HG03060 (cell line): ENCODE data around the gene SASH3.

ENCODE experiments used
- ATAC-seq: cut with Tn5 transposase; IDR thresholded peaks from one replicate; pipeline ENCODE4 v1.9.1; 2021; ENCODE audit warnings: low read depth, moderate number of reproducible peaks; ENCODE audit not compliant: unreplicated experiment

SASH3 gene

DNA sequence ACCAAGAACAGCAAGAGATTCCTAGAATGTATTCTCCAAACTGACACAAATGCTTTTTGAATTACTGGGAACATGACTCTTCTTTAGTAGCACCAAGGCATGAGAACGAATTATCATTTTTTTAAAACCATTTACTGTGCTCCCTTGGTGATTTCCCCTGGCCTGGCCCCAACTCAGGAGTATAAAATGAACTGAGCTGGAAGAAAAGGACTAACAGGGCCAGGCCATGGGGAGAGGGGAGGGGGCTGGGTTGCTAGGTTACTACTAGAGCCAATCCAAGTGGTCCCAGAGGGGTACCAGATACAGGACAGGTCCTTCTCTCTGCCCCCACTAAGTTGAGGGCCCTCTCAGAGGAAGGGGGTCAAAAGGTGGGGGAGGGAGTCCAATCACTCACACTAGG lies 23.1 kb downstream of the SASH3 start:
- ATAC-seq = no peak

DNA sequence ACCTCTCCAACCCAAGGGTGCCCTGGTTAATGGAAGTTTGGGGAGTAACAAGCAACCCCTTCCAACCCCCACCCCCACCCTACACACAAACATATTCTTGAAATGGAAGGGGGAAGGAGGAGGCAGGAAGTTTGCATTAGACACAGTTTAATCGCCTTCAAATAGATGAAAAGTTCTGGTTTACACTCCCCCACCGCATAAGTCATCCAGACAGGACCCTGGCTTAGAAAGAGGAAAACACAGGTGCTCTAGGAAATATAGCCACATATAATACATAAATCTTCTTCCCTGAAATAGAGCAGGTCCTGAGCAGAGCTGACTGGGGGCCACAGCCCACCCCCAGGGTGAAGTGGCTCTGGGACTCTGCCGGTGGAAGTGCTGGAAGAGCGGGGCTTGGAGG lies 25.1 kb downstream of the SASH3 start:
- ATAC-seq = no peak

DNA sequence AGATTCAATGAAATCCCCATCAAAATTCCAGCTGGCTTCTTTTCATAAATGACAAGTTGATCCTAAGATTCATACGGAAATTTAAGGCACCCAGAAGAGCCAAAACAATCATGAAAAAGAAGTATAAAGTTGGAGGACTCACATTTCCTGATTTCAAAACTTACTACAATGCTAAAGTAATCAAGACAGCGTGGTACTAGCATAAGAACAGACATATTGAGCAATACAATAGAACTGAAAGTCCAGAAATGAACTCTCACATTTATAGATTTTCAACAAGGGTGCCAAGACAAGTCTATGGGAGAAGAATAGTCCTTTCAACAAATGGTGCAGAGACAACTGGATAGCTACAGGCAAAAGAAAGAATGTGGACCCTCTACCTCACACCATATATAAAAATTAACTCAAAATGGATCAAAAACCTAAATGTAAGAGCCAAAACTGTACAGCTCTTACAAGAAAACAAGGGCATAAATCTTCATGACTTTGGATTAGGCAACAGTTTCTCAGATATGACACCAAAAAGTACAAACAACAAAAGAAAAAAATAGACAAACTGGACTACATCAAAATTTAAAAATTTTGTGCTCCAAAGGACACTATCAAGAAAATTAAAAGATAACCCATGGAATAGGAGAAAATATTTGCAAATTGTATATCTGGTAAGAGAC lies 28.5 kb downstream of the SASH3 start:
- no peak for ATAC-seq

DNA sequence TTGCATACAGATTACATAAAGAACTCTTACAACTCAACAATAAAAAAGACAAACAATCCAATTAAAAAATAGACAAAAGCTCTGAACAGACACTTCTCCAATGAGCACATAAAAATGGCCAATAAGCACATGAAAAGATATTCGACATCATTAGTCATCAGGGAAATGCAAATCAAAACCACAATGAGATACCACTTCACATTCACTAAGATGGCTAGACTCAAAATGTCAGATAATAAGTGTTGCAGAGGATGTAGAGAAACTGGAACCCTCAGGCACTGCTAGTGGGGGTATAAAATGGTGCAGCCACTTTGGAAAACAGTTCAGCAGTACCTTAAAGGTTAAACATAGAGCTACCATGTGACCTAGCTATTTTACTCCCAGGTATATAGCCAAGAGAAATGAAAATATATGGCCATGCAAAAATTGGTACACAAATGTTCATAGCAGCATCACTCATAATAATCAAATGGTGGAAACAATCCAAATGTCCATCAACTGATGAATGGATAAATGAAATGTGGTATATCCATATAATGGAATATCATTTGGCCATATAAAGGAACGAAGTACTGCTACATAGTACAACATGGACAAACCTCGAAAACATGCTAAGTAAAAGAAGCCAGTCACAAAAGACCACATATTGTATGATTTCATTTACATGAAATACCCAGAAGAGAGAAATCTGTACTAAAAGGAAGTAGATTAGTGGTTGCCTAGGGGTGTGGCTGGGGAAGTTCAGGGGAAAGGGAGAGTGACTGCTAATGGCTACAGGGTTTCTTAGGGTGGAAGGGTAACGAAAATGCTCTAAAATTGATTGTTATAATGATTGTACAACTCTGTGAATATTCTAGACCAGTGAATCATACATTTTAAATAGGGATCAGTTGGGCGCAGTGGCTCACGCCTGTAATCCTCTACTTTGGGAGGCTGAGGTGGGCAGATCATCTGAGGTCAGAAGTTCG lies 29.4 kb downstream of the SASH3 start:
- ATAC-seq = no peak

DNA sequence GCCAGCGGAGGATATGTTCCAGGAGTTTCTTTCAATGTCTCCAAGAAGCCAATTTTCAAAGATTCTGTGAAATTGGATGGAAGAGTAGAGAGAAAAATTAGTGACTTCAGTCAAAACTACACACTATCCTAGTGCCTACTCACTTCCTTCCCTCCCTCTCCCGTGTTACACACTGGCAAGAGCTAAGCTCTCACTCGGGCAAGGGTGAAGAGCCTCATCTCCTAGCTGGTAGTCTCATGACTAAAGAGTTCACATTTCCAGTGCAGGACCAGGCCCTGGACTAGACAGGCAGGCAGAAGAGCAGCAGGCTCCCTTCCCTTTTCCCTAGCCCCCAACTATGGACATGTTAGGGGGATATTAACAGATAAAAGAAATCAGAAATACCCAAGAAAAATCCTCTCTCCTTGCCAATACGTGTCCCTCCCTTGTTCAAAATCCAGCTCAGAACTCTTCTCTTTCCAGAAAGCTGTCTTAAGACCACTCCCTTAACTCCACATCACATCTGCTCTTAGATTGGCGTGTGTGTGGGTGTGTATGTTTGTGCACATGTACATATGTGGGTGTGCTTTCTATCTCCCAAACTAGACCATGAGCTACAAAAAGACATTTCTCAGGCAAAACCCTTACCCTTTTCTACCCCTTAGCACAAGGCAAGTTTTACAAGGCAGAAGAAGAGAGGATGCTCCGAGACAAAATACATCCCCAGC lies 34.1 kb downstream of the SASH3 start:
- ATAC-seq = no peak

DNA sequence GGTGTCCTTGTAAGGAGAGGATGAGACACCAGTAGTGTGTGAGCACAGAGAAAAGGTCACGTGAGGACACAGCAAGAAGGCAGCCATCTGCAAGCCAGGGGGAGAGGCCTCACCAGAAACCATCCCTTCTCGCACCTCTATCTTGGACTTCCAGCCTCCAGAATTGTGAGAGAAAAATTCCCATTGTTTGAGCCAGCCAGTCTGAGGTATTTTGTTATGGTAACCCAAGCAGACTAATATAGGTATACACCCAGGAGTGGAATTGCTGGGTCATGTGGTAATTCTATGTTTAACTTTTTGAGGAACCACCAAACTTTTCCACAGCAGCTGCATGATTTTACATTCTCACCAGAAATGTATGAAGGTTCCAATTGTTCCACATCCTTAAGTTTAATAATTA lies 38.4 kb downstream of the SASH3 start:
- ATAC-seq = no peak

DNA sequence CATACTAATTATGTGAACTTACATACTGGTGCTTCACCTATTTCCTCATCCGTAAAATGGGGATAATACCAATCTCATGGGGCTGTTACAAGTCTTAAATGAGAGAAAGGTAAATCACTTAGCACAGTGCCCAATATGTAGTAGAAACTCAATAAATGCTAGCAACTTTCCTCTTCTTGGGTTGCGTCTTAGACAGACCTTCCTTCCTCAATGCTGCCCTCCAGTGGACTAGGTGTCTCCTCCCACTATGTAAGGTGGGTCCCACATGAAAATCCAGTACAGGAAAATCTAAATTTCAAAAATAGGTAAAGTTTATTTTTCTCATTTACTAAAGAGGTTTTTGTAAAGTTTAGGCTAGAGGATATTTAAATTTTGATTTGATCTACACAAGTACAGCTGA lies 43.4 kb downstream of the SASH3 start:
- no peak for ATAC-seq

DNA sequence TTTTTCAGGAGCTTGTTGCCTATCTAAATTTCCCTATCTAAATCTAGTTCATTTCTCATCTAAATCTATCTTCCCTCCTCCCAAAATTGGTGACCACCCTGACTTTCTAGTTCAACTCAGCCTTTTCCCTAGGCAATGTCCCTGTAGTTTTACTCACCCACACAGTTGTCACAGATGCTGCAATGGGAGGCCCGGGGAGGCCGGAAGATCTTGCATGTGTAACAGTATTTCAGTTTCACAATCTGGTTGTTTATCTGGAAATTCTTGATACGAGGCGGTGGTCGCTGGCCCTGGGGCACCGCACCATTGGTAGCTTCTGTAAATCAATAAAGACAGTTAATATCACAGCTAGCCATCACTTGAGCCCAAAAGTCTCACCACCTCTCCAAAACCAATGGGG lies 43.8 kb downstream of the SASH3 start:
- ATAC-seq = no peak

DNA sequence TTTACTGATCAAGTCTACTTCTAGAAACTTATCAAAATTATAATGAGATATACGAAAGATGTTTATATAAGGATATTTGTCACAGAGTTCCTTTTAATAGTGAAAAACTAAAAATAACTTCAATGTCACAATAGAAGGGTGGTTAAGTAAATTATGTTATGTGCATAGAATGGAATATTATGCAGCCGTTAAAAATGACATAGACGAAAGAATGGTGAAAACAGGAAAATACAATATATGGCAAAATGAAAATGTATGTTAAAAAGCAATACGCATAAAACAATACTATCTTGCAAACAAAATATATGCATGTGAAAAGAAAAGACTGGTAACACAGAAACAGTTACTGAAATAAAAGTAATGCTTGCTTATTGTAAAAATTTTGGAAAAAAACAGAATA lies 44.9 kb downstream of the SASH3 start:
- no peak for ATAC-seq

DNA sequence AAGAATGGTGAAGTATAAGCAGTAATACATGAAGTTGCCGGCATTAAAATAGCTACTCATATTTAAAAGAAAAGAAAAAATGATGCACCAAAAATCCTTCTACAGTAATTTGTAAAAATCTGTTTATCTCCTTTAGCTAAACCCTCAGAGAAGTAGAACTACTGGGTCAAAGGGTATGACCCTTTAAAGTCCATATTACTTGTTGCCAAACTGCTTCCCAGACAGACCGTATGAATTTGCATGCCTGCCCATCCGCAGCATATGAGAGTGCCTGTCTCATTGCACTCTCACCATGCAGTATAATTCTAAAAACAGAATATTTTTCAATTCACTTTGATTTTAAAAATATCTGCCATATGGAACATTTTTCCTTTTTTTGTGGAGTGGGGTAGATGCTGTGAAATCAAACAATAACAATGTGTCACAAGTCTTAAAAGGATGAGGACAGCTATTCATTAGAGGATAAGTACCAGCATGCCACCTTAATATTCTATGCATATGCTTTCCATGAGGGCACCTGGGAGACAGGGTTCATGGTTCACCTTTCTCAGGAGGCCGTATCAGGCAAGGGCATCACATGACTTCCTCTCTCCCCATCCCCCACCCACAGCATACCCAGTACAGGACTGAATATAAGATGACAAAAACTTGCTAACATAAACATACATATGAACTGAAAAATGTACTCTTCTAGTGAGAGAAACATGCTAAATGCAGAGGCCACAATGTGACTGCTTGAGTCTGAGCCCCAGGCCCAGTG lies 46.2 kb downstream of the SASH3 start:
- ATAC-seq = no peak

DNA sequence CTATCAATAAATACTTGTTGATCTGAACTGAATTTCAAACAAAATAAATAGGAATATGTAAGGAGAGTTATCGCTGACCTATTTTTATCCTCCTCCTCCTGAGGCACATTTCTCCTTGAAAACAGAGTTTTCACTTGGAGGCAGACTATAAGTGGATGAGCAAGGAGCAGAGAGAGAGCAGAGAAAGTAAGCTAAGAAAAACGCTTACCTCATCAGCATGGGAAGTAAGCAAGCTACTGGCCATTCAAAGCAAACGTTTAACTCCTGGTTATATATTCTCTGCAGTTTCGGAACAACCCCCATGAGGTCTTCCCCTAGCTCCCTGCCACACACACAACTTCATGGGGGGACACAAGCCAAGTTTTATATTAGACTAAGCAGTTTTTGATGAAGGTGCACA lies 50.7 kb downstream of the SASH3 start:
- no peak for ATAC-seq

DNA sequence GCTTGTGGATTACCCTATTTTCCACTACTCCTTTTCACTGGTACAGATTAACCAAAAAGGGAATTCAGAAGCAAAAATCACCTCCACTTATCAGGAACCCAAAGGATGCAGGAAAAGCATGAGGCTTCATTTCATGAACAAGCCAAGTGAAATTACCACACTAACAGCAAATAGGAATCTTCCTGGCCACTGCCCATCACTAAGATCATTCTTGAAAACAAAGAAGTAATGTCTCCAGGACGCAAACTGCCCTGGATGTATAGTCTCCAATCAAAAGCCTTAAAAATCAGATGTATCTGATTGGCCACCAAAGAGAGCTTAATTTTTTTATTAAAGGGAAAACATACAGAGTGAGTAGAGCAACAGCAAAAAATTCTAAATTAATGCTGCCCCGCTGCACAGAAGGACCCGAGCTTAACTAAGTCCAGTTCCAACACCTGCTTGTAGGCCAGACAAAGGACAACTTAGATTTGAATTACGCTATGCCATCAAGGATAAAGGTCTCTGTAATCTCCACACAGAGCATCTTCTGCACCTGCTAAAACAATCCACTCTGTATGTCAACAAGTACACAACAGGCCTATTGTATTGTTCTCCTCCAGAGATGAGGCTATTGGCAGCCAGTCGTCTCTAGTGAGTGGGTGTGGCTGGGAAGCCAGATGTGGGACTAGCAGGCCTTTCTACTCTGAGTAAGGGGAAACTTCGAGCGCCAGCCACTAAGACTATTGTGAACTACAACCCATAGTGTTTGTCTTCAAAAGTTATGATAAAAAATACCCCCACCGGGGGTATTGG lies 51.5 kb downstream of the SASH3 start:
- ATAC-seq = no peak

DNA sequence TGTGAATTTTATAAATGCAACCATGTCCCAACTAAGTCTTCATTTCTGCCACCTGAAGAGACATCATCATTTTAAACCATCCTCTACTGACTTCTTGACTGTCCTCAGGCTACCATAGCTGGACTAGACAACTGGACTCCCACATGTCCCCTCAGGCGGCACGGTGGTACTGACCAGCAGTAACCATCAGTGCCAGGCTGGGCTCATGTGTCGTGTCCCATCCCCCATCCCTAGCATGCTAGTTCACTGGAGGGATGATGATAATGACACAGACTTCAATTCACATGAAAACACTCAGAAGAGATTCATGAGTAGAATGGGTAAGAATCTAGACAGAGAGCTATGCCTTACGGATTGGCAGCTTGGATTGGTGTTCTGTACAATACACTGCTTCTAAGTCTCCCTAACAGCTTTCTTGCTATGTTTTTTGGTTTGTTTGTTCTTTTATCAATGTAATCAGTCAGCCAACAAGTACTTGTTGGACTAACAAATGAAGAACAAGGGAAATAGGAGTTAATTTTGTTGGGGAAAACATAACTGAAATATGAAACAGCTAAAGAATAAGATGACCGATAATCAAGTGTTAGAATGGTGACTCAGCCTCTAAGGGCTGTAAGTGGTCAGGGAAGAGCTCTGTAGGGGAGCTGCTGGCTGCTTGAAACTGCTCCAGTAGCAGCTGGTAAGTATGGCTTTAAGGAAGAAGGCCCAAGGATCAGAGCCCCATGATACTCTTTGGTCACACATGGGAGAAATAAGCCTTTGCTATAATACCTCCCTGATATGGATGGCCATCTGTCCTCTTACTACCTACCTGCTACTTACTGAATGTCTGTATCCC lies 53.6 kb downstream of the SASH3 start:
- ATAC-seq = no peak

DNA sequence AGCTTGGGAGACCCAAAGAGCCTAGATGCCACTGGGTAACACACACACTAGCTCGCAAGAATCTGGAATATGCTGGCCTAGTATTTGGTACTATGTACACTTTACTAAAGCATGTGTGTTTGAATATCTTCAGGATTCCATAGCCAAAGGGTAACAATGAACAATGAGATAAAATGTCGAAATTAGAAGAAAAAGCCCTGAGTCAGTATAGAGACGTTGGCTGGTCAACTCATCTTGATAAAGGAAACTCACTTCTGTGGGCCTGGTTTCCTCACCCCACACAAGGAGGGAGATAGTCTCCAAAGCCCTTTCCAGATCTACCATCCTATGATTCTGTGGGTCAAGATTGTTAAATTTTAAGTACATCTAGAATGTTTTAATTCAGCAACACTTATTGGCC lies 57.1 kb downstream of the SASH3 start:
- ATAC-seq = no peak

DNA sequence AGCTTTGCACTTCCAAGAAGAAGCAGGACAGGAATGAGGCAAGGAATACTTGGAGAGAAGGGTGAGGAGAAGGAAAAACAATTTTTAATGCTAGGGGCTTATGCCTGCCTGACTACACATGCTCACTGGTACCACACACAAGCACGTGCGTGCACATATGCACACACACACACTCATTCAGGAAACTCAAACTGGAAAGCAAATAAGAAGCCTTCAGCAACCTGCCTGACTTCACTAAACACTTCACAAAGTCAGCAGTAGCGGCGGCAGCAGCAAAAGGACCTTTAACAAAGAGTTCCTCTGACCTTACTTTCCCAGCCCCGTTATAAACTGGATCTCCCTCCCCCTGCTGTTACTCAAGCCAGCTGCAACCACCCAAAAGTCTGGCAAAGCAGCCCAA lies 60.6 kb downstream of the SASH3 start:
- ATAC-seq = no peak

DNA sequence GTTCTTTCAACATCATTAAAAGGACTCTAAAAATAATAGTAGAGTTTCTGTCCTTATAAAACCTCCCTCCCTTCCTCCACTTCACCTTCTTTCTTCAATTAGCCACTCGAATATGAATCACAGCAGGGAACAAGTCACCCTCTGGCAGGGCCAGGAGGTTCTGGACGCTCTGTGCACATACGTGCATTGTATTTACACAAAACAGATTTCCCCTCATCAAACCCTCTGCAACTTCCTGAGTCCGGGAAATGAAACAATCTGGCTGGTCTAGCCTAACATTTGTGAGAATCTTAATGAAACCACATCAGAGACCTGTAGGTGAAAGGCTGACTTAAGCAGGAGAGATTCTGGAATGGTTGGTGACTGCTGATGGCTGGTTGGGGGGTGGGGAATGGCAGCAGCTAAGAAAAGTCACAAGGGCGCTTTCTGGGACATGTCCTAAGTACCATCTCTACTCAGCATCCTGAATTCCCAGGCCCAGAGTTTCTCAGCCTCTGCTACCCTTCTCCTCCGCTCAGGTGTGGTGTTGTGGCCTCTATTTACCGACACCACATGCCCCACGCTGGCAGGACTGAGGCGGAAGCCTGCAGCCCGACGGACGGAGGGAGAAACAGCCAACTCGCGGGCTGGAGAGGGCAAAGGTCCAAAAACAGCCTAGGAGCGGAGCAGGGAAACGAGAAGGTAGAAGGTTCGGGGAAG lies 62.9 kb downstream of the SASH3 start:
- no peak for ATAC-seq

DNA sequence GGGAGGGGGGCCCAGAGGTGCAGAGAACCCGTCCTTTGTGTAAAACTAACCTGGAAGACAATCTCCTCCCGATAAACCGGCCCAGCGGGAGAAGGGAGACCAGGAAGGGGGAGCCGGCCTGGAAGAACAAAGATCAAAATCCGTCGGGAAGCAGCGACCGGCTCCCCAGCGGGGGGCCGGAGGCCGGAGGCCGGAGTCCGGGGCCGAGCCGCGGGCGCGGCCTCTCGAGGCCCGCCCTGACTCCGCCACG lies 63.4 kb downstream of the SASH3 start:
- ATAC-seq = no peak

DNA sequence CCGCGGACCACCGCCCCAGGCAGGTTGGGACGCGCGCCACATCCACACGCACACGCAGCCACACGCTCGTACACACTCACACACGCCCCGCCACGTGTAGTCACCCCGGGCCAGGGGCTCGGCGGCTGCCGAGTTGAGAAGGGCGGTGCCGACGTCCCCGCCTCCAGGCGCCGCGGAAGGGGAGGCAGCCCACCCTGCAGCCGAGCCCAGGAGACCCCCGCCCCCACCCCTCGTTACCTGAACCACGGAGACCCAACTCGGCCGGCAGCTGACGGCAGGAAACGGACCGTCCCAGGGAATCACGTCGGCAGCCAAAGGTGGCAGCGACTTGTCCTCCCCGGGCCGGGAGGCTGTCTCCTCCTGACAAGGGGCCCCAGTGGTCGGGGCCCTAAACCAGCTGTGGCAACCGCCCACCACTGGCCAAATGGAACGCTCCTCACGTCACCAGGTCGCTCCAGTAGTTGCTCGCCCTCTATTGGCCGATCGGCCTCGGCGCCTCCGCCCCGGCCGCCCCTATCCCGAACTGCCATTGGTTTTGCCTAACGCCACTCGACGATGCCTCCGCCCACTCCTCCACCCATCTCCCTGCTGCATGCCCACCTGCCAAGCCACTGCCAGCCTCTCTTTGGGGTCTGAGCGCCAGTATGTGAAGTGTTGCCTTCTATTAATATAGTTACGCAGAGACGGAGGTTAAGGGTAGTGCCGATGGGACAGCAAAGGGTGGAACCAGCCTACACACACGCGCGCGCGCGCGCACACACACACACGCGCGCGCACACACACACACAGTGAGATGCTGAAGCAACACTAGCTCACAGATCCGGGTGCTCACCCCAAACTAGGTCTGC lies 63.9 kb downstream of the SASH3 start, which contains the start of gene ZDHHC9:
Gene ZDHHC9 (minus strand): TSS at position 428 of the 848 bp plus-strand sequence. CDS start 1,941 bp downstream, outside the sequence.
- ATAC-seq = peak; percentile 96
